ENCODE measurements around the gene CYB5RL. TPM values are rescaled to one million over a fixed set of nuclear protein-coding genes. Genes with fewer than 3 reads are reported as not detected.

The CYB5RL gene
- total and polyA plus RNA-seq, 2 experiments from 2014 or later: 4.5 to 7.5 TPM

- peaks cover 2% of the 10 kb centered on the region for H4K20me1 ChIP-seq (ENCODE audit: insufficient read depth, poor library complexity, severe bottlenecking)
- H3K27ac ChIP-seq: no peak overlapping the region
- TF ChIP-seq EZH2phosphoT487 (IDR thresholded peaks at IDR 0.05; ENCODE audit: low read depth, severe bottlenecking, unreplicated experiment) (no peak), CTCF (IDR thresholded peaks at IDR 0.05; ENCODE audit: poor library complexity) (no peak), EZH2 (IDR thresholded peaks at IDR 0.05; ENCODE audit: borderline replicate concordance) (no peak)
- no peaks in the 10 kb centered on the region for H3K79me2 ChIP-seq
- no peak overlapping the region for H3K4me2 ChIP-seq
- no peak for DNase-seq (ENCODE audit: low spot score)
- no peaks in the 10 kb centered on the region for H3K36me3 ChIP-seq (replicated peaks; ENCODE audit: insufficient read depth, low read depth)
- H3K9me2 ChIP-seq (replicated peaks; ENCODE audit: insufficient read depth): no peaks in the 10 kb centered on the region
- no peak overlapping the region for H2AFZ ChIP-seq
- H3K9me3 ChIP-seq (ENCODE audit: low read depth): no peaks in the 10 kb centered on the region
- H3K27me3 ChIP-seq: no peaks in the 10 kb centered on the region
- H3K4me1 ChIP-seq (ENCODE audit: insufficient read depth): no peaks in the 10 kb centered on the region
- WGBS (ENCODE audit: low lambda C conversion rate, missing lambda C conversion rate): 95% methylated on average over 18 of the region's 20 CpGs
- H3K4me3 ChIP-seq: no peak overlapping the region
These were observed 26.2 kb upstream of the CYB5RL start for GRCh38 chr1:54225986-54226559.

GRCh38 chr1:54225378-54225777 is 25.5 kb upstream of the CYB5RL start:
- no peak overlapping the region for H3K27ac ChIP-seq
- no peak for DNase-seq (ENCODE audit: low spot score)
- H3K9me2 ChIP-seq (replicated peaks; ENCODE audit: insufficient read depth): no peaks in the 10 kb centered on the region
- H2AFZ ChIP-seq: no peak overlapping the region
- H3K9me3 ChIP-seq (ENCODE audit: low read depth): no peaks in the 10 kb centered on the region
- H3K79me2 ChIP-seq: no peaks in the 10 kb centered on the region
- no peaks in the 10 kb centered on the region for H3K27me3 ChIP-seq
- H3K4me1 ChIP-seq (ENCODE audit: insufficient read depth): no peaks in the 10 kb centered on the region
- TF ChIP-seq CTCF (IDR thresholded peaks at IDR 0.05; ENCODE audit: poor library complexity) (no peak), EZH2phosphoT487 (IDR thresholded peaks at IDR 0.05; ENCODE audit: low read depth, severe bottlenecking, unreplicated experiment) (no peak), EZH2 (IDR thresholded peaks at IDR 0.05; ENCODE audit: borderline replicate concordance) (no peak)
- WGBS (ENCODE audit: low lambda C conversion rate, missing lambda C conversion rate): 86% methylated on average over 6 of the region's 6 CpGs
- H3K4me3 ChIP-seq: no peak overlapping the region
- H3K4me2 ChIP-seq: no peak overlapping the region
- H4K20me1 ChIP-seq (ENCODE audit: insufficient read depth, poor library complexity, severe bottlenecking): peaks cover 2% of the 10 kb centered on the region
- H3K36me3 ChIP-seq (replicated peaks; ENCODE audit: insufficient read depth, low read depth): no peaks in the 10 kb centered on the region

DNA sequence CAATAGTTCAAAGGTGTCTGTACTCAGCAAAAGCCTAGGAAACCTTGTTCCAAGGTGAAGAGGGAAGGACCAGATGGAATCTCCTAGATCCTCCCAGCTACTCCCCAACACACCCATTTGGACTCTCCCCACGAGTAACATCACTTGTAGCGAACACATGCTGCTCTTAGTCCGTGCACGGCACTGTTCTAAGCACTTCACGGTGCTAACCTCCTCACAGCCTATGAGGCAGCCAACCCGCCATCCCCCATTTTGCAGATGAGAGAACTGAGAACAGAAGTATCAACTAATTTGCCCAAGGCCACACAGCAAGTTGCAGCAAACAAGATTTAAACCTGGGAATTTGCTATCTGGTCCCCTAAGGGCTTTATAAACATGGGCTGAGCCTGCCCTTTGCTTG is 24.4 kb upstream of the CYB5RL start:
- no peaks in the 10 kb centered on the region for H3K79me2 ChIP-seq
- TF ChIP-seq EZH2 (IDR thresholded peaks at IDR 0.05; ENCODE audit: borderline replicate concordance): no peak
- no peak for TF ChIP-seq EZH2phosphoT487 (IDR thresholded peaks at IDR 0.05; ENCODE audit: low read depth, severe bottlenecking, unreplicated experiment)
- TF ChIP-seq CTCF (IDR thresholded peaks at IDR 0.05; ENCODE audit: poor library complexity): no peak
- H3K36me3 ChIP-seq (replicated peaks; ENCODE audit: insufficient read depth, low read depth): no peaks in the 10 kb centered on the region
- H3K9me3 ChIP-seq (ENCODE audit: low read depth): no peaks in the 10 kb centered on the region
- no peak overlapping the region for H2AFZ ChIP-seq
- WGBS (ENCODE audit: low lambda C conversion rate, missing lambda C conversion rate): 91% methylated on average over 6 of the region's 6 CpGs
- no peaks in the 10 kb centered on the region for H3K27me3 ChIP-seq
- H3K4me3 ChIP-seq: no peak overlapping the region
- H3K4me2 ChIP-seq: no peak overlapping the region
- no peaks in the 10 kb centered on the region for H3K9me2 ChIP-seq (replicated peaks; ENCODE audit: insufficient read depth)
- peaks cover 2% of the 10 kb centered on the region for H4K20me1 ChIP-seq (ENCODE audit: insufficient read depth, poor library complexity, severe bottlenecking)
- no peak for DNase-seq (ENCODE audit: low spot score)
- H3K27ac ChIP-seq: no peak overlapping the region
- peaks cover 5% of the 10 kb centered on the region for H3K4me1 ChIP-seq (ENCODE audit: insufficient read depth)
